Retinal pigment epithelial cell (primary cell): ENCODE data around the gene CCDC27.
"Not testable (repeated sequence)": the region's sequence is repeated elsewhere in the genome, so short reads cannot be mapped to it uniquely, and the experiment has no call there.

Source experiments
- DNase-seq: peaks from one replicate; pipeline ENCODE4 v3.0.0-alpha.2; 2010; ENCODE audit warnings: low read depth
- H3K4me3 ChIP-seq: 2 replicates; pipeline ENCODE4 v1.5.1; 2011; ENCODE audit warnings: mild to moderate bottlenecking, low read length, control low read depth, moderate library complexity
- TF ChIP-seq, protein P1 (sequence below): conservative IDR thresholded peaks from 2 replicates; pipeline ENCODE4 v1.5.1; 2011; ENCODE audit warnings: low read depth, low read length, control low read depth, inconsistent platforms

Gene CCDC27

DNA sequence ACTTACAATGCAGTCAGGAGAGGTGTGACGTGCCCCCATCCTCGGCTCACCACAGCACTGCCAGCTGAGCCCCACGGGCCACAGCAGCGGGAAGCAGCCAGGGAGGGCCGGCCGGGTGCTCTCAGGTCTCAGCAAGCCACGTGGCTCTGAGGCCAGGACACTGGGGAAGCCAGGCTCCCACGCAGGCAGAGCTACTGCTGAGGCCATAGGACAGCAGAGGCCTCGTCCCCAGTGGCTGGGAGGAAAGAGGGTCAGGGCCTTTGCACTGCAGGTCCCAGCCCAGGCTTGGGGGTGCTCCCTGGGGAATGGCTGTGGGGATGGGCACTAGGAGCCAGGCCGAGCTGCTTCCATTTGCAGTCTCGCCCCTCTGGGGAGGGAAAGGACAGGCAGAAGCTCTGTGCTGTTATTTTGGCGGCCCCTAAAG, 38.3 kb downstream of the CCDC27 start:
- no peak overlapping the region for H3K4me3 ChIP-seq
- no peak for DNase-seq
- TF ChIP-seq, protein P1, sequence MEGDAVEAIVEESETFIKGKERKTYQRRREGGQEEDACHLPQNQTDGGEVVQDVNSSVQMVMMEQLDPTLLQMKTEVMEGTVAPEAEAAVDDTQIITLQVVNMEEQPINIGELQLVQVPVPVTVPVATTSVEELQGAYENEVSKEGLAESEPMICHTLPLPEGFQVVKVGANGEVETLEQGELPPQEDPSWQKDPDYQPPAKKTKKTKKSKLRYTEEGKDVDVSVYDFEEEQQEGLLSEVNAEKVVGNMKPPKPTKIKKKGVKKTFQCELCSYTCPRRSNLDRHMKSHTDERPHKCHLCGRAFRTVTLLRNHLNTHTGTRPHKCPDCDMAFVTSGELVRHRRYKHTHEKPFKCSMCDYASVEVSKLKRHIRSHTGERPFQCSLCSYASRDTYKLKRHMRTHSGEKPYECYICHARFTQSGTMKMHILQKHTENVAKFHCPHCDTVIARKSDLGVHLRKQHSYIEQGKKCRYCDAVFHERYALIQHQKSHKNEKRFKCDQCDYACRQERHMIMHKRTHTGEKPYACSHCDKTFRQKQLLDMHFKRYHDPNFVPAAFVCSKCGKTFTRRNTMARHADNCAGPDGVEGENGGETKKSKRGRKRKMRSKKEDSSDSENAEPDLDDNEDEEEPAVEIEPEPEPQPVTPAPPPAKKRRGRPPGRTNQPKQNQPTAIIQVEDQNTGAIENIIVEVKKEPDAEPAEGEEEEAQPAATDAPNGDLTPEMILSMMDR = no peak

DNA sequence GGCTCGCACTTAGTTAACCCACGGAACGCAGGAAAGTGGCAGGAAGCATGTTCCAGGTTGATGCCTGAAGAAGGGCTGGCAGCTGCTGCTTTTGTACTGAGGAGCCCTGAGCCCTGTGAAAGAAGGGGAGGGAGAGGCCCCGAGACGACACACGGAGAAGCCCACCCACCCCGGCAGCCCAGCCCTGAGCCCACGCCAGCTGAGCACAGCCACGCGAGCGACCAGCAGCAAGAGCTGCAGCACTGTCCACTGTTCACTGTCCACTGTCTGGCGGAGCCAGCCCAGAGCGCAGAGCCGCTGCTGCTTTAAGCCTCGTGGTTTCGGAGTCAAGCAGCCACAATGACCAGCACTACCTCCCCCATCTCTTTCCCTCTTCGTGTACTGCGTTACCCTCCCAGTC, 38.7 kb downstream of the CCDC27 start:
- DNase-seq = no peak
- no peak overlapping the region for H3K4me3 ChIP-seq
- TF ChIP-seq, protein P1 = no peak

DNA sequence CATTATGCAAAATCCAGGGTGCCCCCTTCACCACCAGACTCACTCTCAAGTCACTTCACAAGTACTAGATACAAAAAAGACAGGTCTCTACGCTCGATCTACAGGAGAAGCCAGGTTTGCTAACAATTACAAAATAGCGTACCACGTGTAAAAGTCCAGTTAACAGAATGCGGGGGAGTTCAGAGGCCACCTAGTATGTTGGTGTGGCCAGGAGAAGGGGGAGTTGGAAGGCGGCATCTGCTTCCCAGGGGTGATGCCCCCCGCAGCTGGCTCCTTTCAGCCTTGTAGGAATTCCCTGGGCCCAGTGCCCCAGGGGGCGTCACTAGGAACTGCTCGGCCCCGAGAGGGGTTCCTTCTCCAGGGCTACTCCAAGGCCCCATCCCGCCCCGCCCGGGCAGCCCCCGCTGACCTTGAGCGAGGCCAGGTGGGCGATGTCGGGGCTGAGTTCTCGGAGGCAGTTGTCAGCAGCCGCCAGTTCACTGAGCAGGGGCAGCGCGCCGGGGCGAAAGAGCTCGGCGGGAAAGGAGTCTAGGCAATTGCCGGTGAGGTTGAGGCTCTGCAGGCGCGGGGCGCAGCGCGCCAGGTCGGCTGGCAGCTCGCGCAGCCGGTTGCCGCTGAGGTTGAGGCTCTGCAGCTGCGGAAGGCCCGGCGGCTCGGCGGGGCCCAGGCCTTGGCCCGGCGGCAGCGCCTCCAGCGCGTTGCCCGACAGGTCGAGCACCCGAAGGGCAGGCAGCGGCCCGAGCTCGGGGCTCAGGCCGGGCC, 43.4 kb downstream of the CCDC27 start:
- no peak for DNase-seq
- peak overlapping the region; percentile 81 for H3K4me3 ChIP-seq
- TF ChIP-seq, protein P1 = no peak

DNA sequence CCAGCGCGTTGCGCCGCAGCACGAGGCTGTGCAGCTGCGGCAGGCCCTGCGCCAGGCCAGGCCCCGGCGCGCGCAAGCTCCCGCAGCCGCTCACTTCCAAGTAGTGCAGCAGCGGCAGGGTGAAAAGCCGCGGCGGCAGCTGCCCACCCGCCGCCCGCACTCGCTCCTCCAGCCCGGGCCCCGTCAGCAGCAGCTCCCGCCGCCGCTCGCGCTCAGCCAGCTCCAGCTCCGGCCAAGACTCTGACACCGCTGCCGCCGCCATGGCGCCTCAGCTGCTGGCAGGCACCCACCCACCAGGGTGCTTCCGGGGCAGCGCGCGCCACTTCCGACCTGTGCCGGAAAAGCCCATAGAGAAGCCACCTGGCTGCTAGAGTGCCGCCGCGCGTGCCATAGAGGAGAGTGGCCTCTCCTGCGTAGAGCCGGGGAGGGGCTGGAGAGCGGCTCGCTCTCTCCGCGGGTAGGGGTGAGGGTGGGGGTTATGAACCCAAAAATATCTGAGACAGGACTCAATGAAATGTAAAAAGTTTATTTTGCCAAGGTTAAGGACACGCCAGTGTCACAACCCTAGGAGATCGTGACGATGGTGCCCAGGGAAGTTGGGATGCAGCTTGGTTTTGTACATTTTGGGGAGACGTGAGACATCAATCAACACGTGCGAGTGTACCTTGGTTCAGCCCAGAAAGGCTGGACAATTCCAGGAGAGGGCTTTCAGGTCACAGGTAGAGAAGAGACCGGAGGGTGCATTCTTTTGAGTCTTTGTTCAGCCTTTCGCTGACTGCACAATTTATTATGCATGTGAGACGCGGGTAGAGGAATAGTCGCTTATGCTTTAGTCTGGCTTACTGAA, 44.2 kb downstream of the CCDC27 start, which contains the start of gene LRRC47:
LRRC47 (minus strand) TSS at position 284 of the 847 bp plus-strand sequence; CDS start at position 262, 22 bp downstream.
- DNase-seq = peak; percentile 63
- TF ChIP-seq, protein P1 = no peak
- H3K4me3 ChIP-seq = peak within 1 kb of the TSS; percentile 81

DNA sequence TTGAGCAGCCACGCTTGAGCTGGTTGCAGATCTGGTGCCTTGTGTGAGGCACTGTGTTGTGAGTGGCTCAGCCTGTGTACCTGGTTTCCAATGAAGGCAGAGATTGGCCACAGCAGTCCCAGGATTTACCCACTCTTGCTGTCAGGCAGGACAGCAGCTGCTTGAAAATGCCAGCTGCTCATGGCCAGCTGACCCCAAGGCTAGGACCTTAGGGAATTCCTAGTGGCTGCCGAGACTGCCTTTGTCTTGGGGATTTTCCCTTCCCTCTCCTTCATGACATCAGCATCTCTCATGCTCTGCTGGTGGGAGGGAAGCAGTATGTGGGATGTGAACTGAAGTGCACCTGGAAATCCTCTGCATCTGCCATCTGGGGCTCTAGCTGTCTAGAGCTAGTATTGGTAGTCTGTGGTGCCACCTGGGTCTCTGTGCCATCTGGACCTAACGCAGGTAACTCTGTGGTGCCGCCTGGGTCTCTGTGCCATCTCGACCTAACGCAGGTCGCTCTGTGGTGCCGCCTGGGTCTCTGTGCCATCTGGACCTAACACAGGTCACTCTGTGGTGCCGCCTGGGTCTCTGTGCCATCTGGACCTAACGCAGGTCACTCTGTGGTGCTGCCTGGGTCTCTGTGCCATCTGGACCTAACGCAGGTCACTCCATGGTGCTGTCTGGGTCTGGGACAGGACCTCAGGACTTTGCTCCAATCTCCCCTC, 47.9 kb downstream of the CCDC27 start:
- TF ChIP-seq, protein P1 = no peak
- H3K4me3 ChIP-seq = no peak overlapping the region
- DNase-seq = no peak

DNA sequence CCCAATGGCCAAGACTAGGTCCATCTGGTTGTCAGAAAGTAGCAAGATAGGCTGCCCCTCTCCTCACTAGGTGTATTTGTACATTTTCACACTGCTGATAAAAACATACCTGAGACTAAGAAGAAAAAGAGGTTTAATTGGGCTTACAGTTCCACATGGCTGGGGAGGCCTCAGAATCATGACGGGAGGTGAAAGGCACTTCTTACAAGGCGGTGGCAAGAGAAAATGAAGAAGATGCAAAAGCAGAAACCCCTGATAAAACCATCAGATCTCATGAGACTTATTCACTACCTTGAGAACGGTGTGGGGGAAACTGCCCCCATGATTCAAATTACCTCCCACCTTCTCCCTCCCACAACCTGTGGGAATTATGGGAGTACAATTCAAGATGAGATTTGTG, 48.5 kb downstream of the CCDC27 start:
- DNase-seq, H3K4me3 ChIP-seq: not testable (repeated sequence)
